ENCODE measurements around the gene MYB. TPM values are rescaled to one million over a fixed set of nuclear protein-coding genes. Genes with fewer than 3 reads are reported as not detected.

Gene MYB
- total RNA-seq, 4 donors from 2014 or later, result 0.18 to 4.0 (median 0.59) TPM; not detected in 1

GRCh38 chr6:135165031-135165430 is 16.1 kb upstream of the MYB start:
- Histone ChIP-seq H3K4me3 (no peak overlapping the region), H3K36me3 (no peaks in the 10 kb centered on the region), H3K9me3 (no peaks in the 10 kb centered on the region), H3K27me3 (no peaks in the 10 kb centered on the region), H3K4me1 (no peaks in the 10 kb centered on the region), H3K27ac (no peak overlapping the region)
- no peak for DNase-seq
- TF ChIP-seq, protein P1, sequence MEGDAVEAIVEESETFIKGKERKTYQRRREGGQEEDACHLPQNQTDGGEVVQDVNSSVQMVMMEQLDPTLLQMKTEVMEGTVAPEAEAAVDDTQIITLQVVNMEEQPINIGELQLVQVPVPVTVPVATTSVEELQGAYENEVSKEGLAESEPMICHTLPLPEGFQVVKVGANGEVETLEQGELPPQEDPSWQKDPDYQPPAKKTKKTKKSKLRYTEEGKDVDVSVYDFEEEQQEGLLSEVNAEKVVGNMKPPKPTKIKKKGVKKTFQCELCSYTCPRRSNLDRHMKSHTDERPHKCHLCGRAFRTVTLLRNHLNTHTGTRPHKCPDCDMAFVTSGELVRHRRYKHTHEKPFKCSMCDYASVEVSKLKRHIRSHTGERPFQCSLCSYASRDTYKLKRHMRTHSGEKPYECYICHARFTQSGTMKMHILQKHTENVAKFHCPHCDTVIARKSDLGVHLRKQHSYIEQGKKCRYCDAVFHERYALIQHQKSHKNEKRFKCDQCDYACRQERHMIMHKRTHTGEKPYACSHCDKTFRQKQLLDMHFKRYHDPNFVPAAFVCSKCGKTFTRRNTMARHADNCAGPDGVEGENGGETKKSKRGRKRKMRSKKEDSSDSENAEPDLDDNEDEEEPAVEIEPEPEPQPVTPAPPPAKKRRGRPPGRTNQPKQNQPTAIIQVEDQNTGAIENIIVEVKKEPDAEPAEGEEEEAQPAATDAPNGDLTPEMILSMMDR (IDR thresholded peaks at IDR 0.05), result no peak
- no peak for TF ChIP-seq POLR2A (IDR thresholded peaks at IDR 0.05)
- intact Hi-C loops (cut with DNase I; ENCODE audit: low total_unique reads), result no loop called here

GRCh38 chr6:135166515-135166914 is 14.6 kb upstream of the MYB start:
- TF ChIP-seq, protein P1 (IDR thresholded peaks at IDR 0.05), result no peak
- TF ChIP-seq POLR2A (IDR thresholded peaks at IDR 0.05), result no peak
- Histone ChIP-seq H3K36me3 (no peaks in the 10 kb centered on the region), H3K9me3 (no peaks in the 10 kb centered on the region), H3K4me3 (no peak overlapping the region), H3K4me1 (no peaks in the 10 kb centered on the region), H3K27ac (no peak overlapping the region), H3K27me3 (no peaks in the 10 kb centered on the region)
- intact Hi-C loops (cut with DNase I; ENCODE audit: low total_unique reads), result no loop called here
- no peak for DNase-seq

GRCh38 chr6:135167617-135168016 is 13.5 kb upstream of the MYB start:
- Histone ChIP-seq H3K27ac (no peak overlapping the region), H3K9me3 (no peaks in the 10 kb centered on the region), H3K36me3 (no peaks in the 10 kb centered on the region), H3K27me3 (no peaks in the 10 kb centered on the region), H3K4me3 (no peak overlapping the region), H3K4me1 (no peaks in the 10 kb centered on the region)
- TF ChIP-seq, protein P1 (IDR thresholded peaks at IDR 0.05), result no peak
- no peak for DNase-seq
- intact Hi-C loops (cut with DNase I; ENCODE audit: low total_unique reads), result no loop called here

DNA sequence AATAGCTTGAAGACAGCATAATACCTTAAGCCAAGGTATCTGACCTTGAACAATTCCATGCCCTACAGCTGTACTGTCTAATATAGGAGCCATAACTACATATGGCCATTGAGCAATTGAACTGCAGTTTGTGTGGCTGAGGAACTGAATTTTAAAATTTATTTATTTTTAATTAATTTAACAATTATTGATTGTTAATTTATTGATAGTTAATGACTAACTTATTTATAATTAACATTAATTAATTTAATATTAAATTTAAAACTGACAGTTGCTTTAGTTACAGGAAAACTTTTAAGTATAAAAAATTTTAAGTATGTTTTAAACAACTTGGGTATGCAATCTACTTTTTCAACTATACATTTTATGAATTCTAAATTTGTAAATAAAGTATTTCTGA is 12.3 kb upstream of the MYB start:
- H3K9me3 ChIP-seq, result no peaks in the 10 kb centered on the region
- H3K27ac ChIP-seq, result no peak overlapping the region
- H3K4me3 ChIP-seq, result no peak overlapping the region
- no peaks in the 10 kb centered on the region for H3K36me3 ChIP-seq
- intact Hi-C loops (cut with DNase I; ENCODE audit: low total_unique reads), result no loop called here
- no peak for TF ChIP-seq POLR2A (IDR thresholded peaks at IDR 0.05)
- TF ChIP-seq, protein P1 (IDR thresholded peaks at IDR 0.05), result no peak
- no peaks in the 10 kb centered on the region for H3K4me1 ChIP-seq
- no peaks in the 10 kb centered on the region for H3K27me3 ChIP-seq
- DNase-seq, result no peak

GRCh38 chr6:135170238-135170637 is 10.9 kb upstream of the MYB start:
- Histone ChIP-seq H3K4me1 (no peaks in the 10 kb centered on the region), H3K36me3 (no peaks in the 10 kb centered on the region), H3K27me3 (no peaks in the 10 kb centered on the region), H3K27ac (no peak overlapping the region), H3K4me3 (no peak overlapping the region), H3K9me3 (no peaks in the 10 kb centered on the region)
- intact Hi-C loops (cut with DNase I; ENCODE audit: low total_unique reads), result no loop called here
- TF ChIP-seq POLR2A (IDR thresholded peaks at IDR 0.05), result no peak
- TF ChIP-seq, protein P1 (IDR thresholded peaks at IDR 0.05), result no peak
- DNase-seq, result no peak

Data from uterus (tissue), 4 donors.